GM12892 (cell line): Measurements from ENCODE around the gene EYS.

ENCODE experiments used
- DNase-seq: peaks from one replicate; pipeline ENCODE4 v3.0.0; 2011; ENCODE audit not compliant: insufficient read length
- FAIRE-seq: peaks from 2 replicates; lab custom pipeline; 2011; peaks lifted over from hg19 to GRCh38; lab: Jason Lieb, UNC
- POLR2A ChIP-seq: IDR thresholded peaks from 2 replicates; pipeline ENCODE4 v1.6.1; 2011; ENCODE audit warnings: low read depth, low read length, control low read depth
- POLR2AphosphoS5 ChIP-seq: IDR thresholded peaks from 2 replicates; pipeline ENCODE4 v1.6.1; 2011; ENCODE audit warnings: low read depth, low read length, control low read depth
- TAF1 ChIP-seq: IDR thresholded peaks from 2 replicates; pipeline ENCODE4 v1.6.1; 2011; ENCODE audit warnings: low read depth, mild to moderate bottlenecking, control low read depth, low read length, borderline replicate concordance

The EYS gene

GRCh38 chr6:64100702-64101303, 1606.2 kb downstream of the EYS start:
- FAIRE-seq (no peak), DNase-seq (no peak)
- TF ChIP-seq POLR2AphosphoS5 (no peak), POLR2A (no peak), TAF1 (no peak)

GRCh38 chr6:64090352-64090751, 1616.7 kb downstream of the EYS start:
- TF ChIP-seq TAF1 (no peak), POLR2A (no peak), POLR2AphosphoS5 (no peak)
- DNase-seq (no peak), FAIRE-seq (no peak)

GRCh38 chr6:64085126-64085525, 1621.9 kb downstream of the EYS start:
- FAIRE-seq (no peak), DNase-seq (no peak)
- TF ChIP-seq TAF1 (no peak), POLR2AphosphoS5 (no peak), POLR2A (no peak)

- FAIRE-seq: no peak
- TF ChIP-seq TAF1: no peak
- no peak for TF ChIP-seq POLR2A
- no peak for TF ChIP-seq POLR2AphosphoS5
- DNase-seq: no peak
Observed at GRCh38 chr6:64084185-64084663, 1622.8 kb downstream of the EYS start.

- TF ChIP-seq POLR2AphosphoS5 (no peak), POLR2A (no peak), TAF1 (no peak)
- DNase-seq: peak; percentile 0
- no peak for FAIRE-seq
Observed at GRCh38 chr6:64083261-64083660, 1623.8 kb downstream of the EYS start.

GRCh38 chr6:64081453-64081852, 1625.6 kb downstream of the EYS start:
- FAIRE-seq: no peak
- TF ChIP-seq TAF1 (no peak), POLR2A (no peak), POLR2AphosphoS5 (no peak)
- DNase-seq: no peak

GRCh38 chr6:64074981-64075380, 1632.0 kb downstream of the EYS start:
- TF ChIP-seq TAF1 (no peak), POLR2AphosphoS5 (no peak), POLR2A (no peak)
- no peak for DNase-seq
- FAIRE-seq: no peak

- FAIRE-seq (no peak), DNase-seq (no peak)
- TF ChIP-seq TAF1 (no peak), POLR2A (no peak), POLR2AphosphoS5 (no peak)
Observed at GRCh38 chr6:64072686-64073085, 1634.3 kb downstream of the EYS start.

- no peak for DNase-seq
- no peak for TF ChIP-seq TAF1
- no peak for TF ChIP-seq POLR2AphosphoS5
- no peak for TF ChIP-seq POLR2A
- FAIRE-seq: no peak
Observed at GRCh38 chr6:64064919-64065318, 1642.1 kb downstream of the EYS start.

GRCh38 chr6:64062960-64063683, 1643.9 kb downstream of the EYS start:
- FAIRE-seq (no peak), DNase-seq (no peak)
- TF ChIP-seq POLR2AphosphoS5 (no peak), POLR2A (no peak), TAF1 (no peak)

- TF ChIP-seq POLR2A (no peak), POLR2AphosphoS5 (no peak)
- DNase-seq: no peak
- no peak for FAIRE-seq
Observed at GRCh38 chr6:64054861-64055260, 1652.2 kb downstream of the EYS start.

- TF ChIP-seq POLR2A: no peak
- TF ChIP-seq TAF1: no peak
- TF ChIP-seq POLR2AphosphoS5: no peak
- DNase-seq (no peak), FAIRE-seq (no peak)
Observed at GRCh38 chr6:64050590-64050989, 1656.4 kb downstream of the EYS start.
